Neural cell (in vitro differentiated cells): Measurements from ENCODE around the gene NHEJ1. TPM values are rescaled to one million over a fixed set of nuclear protein-coding genes. Genes with fewer than 3 reads are reported as not detected.
A peak's percentile ranks its signal among the peaks of the same experiment; 100 is the strongest.

Experiments used
- H2AFZ ChIP-seq: fragments of 200-600, 300-800 bp; sonication (generic), shearing (Covaris generic); 2 replicates; pipeline ENCODE4 v1.6.0; 2014; ENCODE audit warnings: low read depth, mild to moderate bottlenecking, antibody characterized with exemption, low read length, moderate library complexity
- H3F3A ChIP-seq: fragments of 200-600 bp; shearing (Covaris generic); 2 replicates; pipeline ENCODE4 v1.6.1; 2016; ENCODE audit warnings: mild to moderate bottlenecking, moderate library complexity, mixed read lengths, antibody characterized with exemption, low read length; ENCODE audit not compliant: insufficient read depth, poor library complexity, severe bottlenecking
- H3K27ac ChIP-seq: fragments of 200-600, 300-800 bp; sonication (generic), shearing (Covaris generic); 2 replicates; pipeline ENCODE4 v1.5.1; 2014; ENCODE audit warnings: mild to moderate bottlenecking, low read length, moderate library complexity
- H3K27me3 ChIP-seq: fragments of 300-800, 200-600 bp; sonication (generic), shearing (Covaris generic); 2 replicates; pipeline ENCODE4 v1.6.0; 2014; ENCODE audit warnings: mild to moderate bottlenecking, low read depth, low read length, moderate library complexity; ENCODE audit not compliant: insufficient read depth
- H3K36me3 ChIP-seq: fragments of 300-800, 200-600 bp; sonication (generic), shearing (Covaris generic); 2 replicates; pipeline ENCODE4 v1.5.1; 2014; ENCODE audit warnings: mild to moderate bottlenecking, antibody characterized with exemption, low read length, moderate library complexity; ENCODE audit not compliant: insufficient read depth
- H3K4me2 ChIP-seq: fragments of 300-800, 200-600 bp; sonication (generic), shearing (Covaris generic); 2 replicates; pipeline ENCODE4 v1.6.0; 2014; ENCODE audit warnings: mild to moderate bottlenecking, low read length
- H3K4me3 ChIP-seq: fragments of 300-800, 200-600 bp; sonication (generic), shearing (Covaris generic); 2 replicates; pipeline ENCODE4 v1.5.1; 2014; ENCODE audit warnings: mild to moderate bottlenecking, low read length, moderate library complexity
- H3K79me2 ChIP-seq: fragments of 200-600 bp; shearing (Covaris generic); replicated peaks from 2 replicates; pipeline ENCODE4 v1.6.0; 2014; ENCODE audit warnings: mild to moderate bottlenecking, low read length, moderate library complexity; ENCODE audit not compliant: insufficient read depth
- H3K9ac ChIP-seq: fragments of 300-800, 200-600 bp; sonication (generic), shearing (Covaris generic); 2 replicates; pipeline ENCODE4 v1.6.1; 2016; ENCODE audit warnings: mild to moderate bottlenecking, low read length, mixed read lengths
- H3K9me2 ChIP-seq: fragments of 200-600 bp; shearing (Covaris generic); 2 replicates; pipeline ENCODE4 v1.6.1; 2016; ENCODE audit warnings: mild to moderate bottlenecking, low read length, mixed read lengths; ENCODE audit not compliant: insufficient read depth
- H3K9me3 ChIP-seq: fragments of 200-600, 300-800 bp; sonication (generic), shearing (Covaris generic); 2 replicates; pipeline ENCODE4 v1.6.1; 2016; ENCODE audit warnings: mild to moderate bottlenecking, mixed run types, low read length, moderate library complexity, mixed read lengths
- H4K20me1 ChIP-seq: fragments of 200-600 bp; shearing (Covaris generic); 2 replicates; pipeline ENCODE4 v1.6.1; 2016; ENCODE audit warnings: mild to moderate bottlenecking, mixed run types; ENCODE audit not compliant: insufficient read depth
- CTCF ChIP-seq: fragments of 450-650 bp; IDR thresholded peaks from 2 replicates; pipeline ENCODE4 v1.5.1; 2014; ENCODE audit warnings: antibody characterized with exemption, mild to moderate bottlenecking, moderate library complexity; ENCODE audit not compliant: poor library complexity, severe bottlenecking
- EP300 ChIP-seq: fragments of 450-650 bp; conservative IDR thresholded peaks from 2 replicates; pipeline ENCODE4 v1.6.1; 2014; ENCODE audit warnings: antibody characterized with exemption, mild to moderate bottlenecking, moderate library complexity; ENCODE audit not compliant: poor library complexity, severe bottlenecking
- EZH2 ChIP-seq: fragments of 200-600, 300-800 bp; shearing (Covaris generic), sonication (generic); IDR thresholded peaks from 2 replicates; pipeline ENCODE4 v1.6.1; 2014; ENCODE audit warnings: antibody characterized with exemption, low read length, borderline replicate concordance, mild to moderate bottlenecking; ENCODE audit not compliant: insufficient read depth, poor library complexity, severe bottlenecking
- MXI1 ChIP-seq: fragments of 450-650 bp; conservative IDR thresholded peaks from 2 replicates; pipeline ENCODE4 v1.6.1; 2014; ENCODE audit warnings: antibody characterized with exemption, mild to moderate bottlenecking; ENCODE audit not compliant: poor library complexity, severe bottlenecking
- RAD21 ChIP-seq: fragments of 450-650 bp; conservative IDR thresholded peaks from 2 replicates; pipeline ENCODE4 v1.6.1; 2014; ENCODE audit warnings: antibody characterized with exemption, mild to moderate bottlenecking, moderate library complexity
- REST ChIP-seq: IDR thresholded peaks from 2 replicates; pipeline ENCODE4 v1.6.1; 2012; ENCODE audit warnings: borderline replicate concordance
- polyA plus RNA-seq: library from polyadenylated mRNA; depleted of rRNA; stranded (reverse); fragments of >200 nt; gene quantifications from 2 replicates; pipeline ENCODE4 v1.2.3, GENCODE V29; 2014

The NHEJ1 gene
- polyA plus RNA-seq, 1 donor from 2014 or later: 12.7 TPM

- peak overlapping the region; percentile 90 for H3K9ac ChIP-seq
- no peak overlapping the region for H2AFZ ChIP-seq
- TF ChIP-seq RAD21 (no peak), CTCF (no peak), EZH2 (no peak), EP300 (no peak)
- no peaks in the 10 kb centered on the region for H3F3A ChIP-seq
- H3K36me3 ChIP-seq: no peaks in the 10 kb centered on the region
- no peak overlapping the region for H3K27ac ChIP-seq
- H3K4me2 ChIP-seq: no peak overlapping the region
- no peaks in the 10 kb centered on the region for H3K9me3 ChIP-seq
- no peaks in the 10 kb centered on the region for H3K9me2 ChIP-seq
- H3K4me3 ChIP-seq: peak overlapping the region; percentile 78
- H3K79me2 ChIP-seq: no peaks in the 10 kb centered on the region
- H4K20me1 ChIP-seq: no peaks in the 10 kb centered on the region
- no peaks in the 10 kb centered on the region for H3K27me3 ChIP-seq
Observed at GRCh38 chr2:219207884-219208740, 47.5 kb upstream of the NHEJ1 start.

GRCh38 chr2:219207134-219207883, 46.7 kb upstream of the NHEJ1 start:
- Histone ChIP-seq H3K9me3 (no peaks in the 10 kb centered on the region), H3K9me2 (no peaks in the 10 kb centered on the region), H3K9ac (peak overlapping the region; percentile 90), H3K36me3 (no peaks in the 10 kb centered on the region), H3K4me3 (peak overlapping the region; percentile 78), H3K4me2 (peak overlapping the region; percentile 95), H3K79me2 (no peaks in the 10 kb centered on the region), H3F3A (no peaks in the 10 kb centered on the region), H2AFZ (peak overlapping the region; percentile 40), H3K27me3 (no peaks in the 10 kb centered on the region), H4K20me1 (no peaks in the 10 kb centered on the region), H3K27ac (peak overlapping the region; percentile 96)
- TF ChIP-seq MXI1 (peak; percentile 63), REST (no peak)
